PC-9 (cell line): ENCODE data around the gene FFAR3. TPM values are rescaled to one million over a fixed set of nuclear protein-coding genes. Genes with fewer than 3 reads are reported as not detected.

Source experiments
- BruUV-seq: library from RNA; stranded (reverse); fragments of 400-500 nt; replicated peaks from 2 replicates; lab custom pipeline; 2021; lab: Mats Ljungman, UMichigan
- CTCF ChIA-PET: fragments of 300-600 bp; sonication (Branson Sonifier 250); formaldehyde crosslinking; loops from one replicate; lab custom pipeline; 2022; ENCODE audit warnings: antibody characterized with exemption; lab: Charles Lee
- POLR2A ChIA-PET: fragments of 300-600 bp; sonication (Branson Sonifier 250); formaldehyde crosslinking; loops from one replicate; lab custom pipeline; 2022; ENCODE audit warnings: antibody characterized with exemption; ENCODE audit not compliant: unreplicated experiment; lab: Charles Lee
- DNase-seq, 2 experiments: peaks; one replicate each; pipeline versions ENCODE4 v3.0.0 to v3.0.0-alpha.2; 2015 to 2022; ENCODE audit warnings: mixed read lengths in 1 of 2
- H2AFZ ChIP-seq: fragments of 200-600 bp; sonication (generic); 2 replicates; pipeline ENCODE4 v1.8.1; 2017; ENCODE audit warnings: antibody characterized with exemption
- H3F3A ChIP-seq: fragments of 200-600 bp; sonication (generic); 2 replicates; pipeline ENCODE4 v1.8.1; 2017; ENCODE audit warnings: antibody characterized with exemption, mild to moderate bottlenecking, low read depth; ENCODE audit not compliant: insufficient read depth
- H3K27ac ChIP-seq: fragments of 200-600 bp; sonication (generic); 2 replicates; pipeline ENCODE4 v1.6.1; 2016; ENCODE audit warnings: mixed run types
- H3K27me3 ChIP-seq: fragments of 200-600 bp; sonication (generic); 2 replicates; pipeline ENCODE4 v1.6.1; 2016; ENCODE audit warnings: low read depth, mixed run types; ENCODE audit not compliant: insufficient read depth
- H3K36me3 ChIP-seq: fragments of 200-600 bp; sonication (generic); 2 replicates; pipeline ENCODE4 v1.6.1; 2016; ENCODE audit warnings: low read depth, mixed run types
- H3K4me1 ChIP-seq: fragments of 200-600 bp; sonication (generic); replicated peaks from 2 replicates; pipeline ENCODE4 v1.6.1; 2016; ENCODE audit warnings: mixed run types; ENCODE audit not compliant: insufficient read depth
- H3K4me2 ChIP-seq: fragments of 200-600 bp; sonication (generic); 2 replicates; pipeline ENCODE4 v1.6.1; 2017; ENCODE audit warnings: mixed run types
- H3K4me3 ChIP-seq: fragments of 200-600 bp; sonication (generic); 2 replicates; pipeline ENCODE4 v1.6.1; 2016; ENCODE audit warnings: mixed run types
- H3K79me2 ChIP-seq: fragments of 200-600 bp; sonication (generic); 2 replicates; pipeline ENCODE4 v1.6.1; 2017; ENCODE audit warnings: low read depth, mixed run types
- H3K9me2 ChIP-seq: fragments of 200-600 bp; sonication (generic); 2 replicates; pipeline ENCODE4 v1.8.1; 2017; ENCODE audit warnings: mild to moderate bottlenecking; ENCODE audit not compliant: insufficient read depth
- H3K9me3 ChIP-seq: fragments of 200-600 bp; sonication (generic); 2 replicates; pipeline ENCODE4 v1.8.1; 2016; ENCODE audit warnings: low read depth; ENCODE audit not compliant: insufficient read depth
- H4K20me1 ChIP-seq: fragments of 200-600 bp; sonication (generic); 2 replicates; pipeline ENCODE4 v1.8.1; 2017; ENCODE audit not compliant: insufficient read depth
- EZH2 ChIP-seq: fragments of 200-600 bp; sonication (generic); IDR thresholded peaks from 2 replicates; pipeline ENCODE4 v1.8.0; 2017; ENCODE audit warnings: antibody characterized with exemption, low read depth
- intact Hi-C: fragments of 100-400 bp; cut with micrococcal nuclease; formaldehyde crosslinking; loops from one replicate; pipeline ENCODE4 v1.10.0; 2022; ENCODE audit not compliant: unreplicated experiment
- total RNA-seq: library from RNA; stranded (reverse); gene quantifications from 2 replicates; pipeline ENCODE4 v1.2.3, GENCODE V29; 2021
- TF ChIP-seq, protein P1 (sequence below): fragments of 200-600 bp; sonication (generic); conservative IDR thresholded peaks from 2 replicates; pipeline ENCODE4 v1.6.1; 2017; ENCODE audit warnings: mixed run types, antibody characterized with exemption, mild to moderate bottlenecking, moderate library complexity

FFAR3 gene
- total RNA-seq, 1 experiment from 2014 or later = not detected

GRCh38 chr19:35349614-35350521 is 8.4 kb upstream of the FFAR3 start:
- H3K4me3 ChIP-seq = no peak overlapping the region
- POLR2A ChIA-PET = no interaction called here
- H3K27me3 ChIP-seq = no peaks in the 10 kb centered on the region
- H3K4me1 ChIP-seq = no peaks in the 10 kb centered on the region
- H3F3A ChIP-seq = peaks cover 3% of the 10 kb centered on the region; the same call in 1 of the 2 replicates
- H3K36me3 ChIP-seq = no peaks in the 10 kb centered on the region
- no peaks in the 10 kb centered on the region for H4K20me1 ChIP-seq
- no peak overlapping the region for H3K4me2 ChIP-seq
- intact Hi-C loops = loop anchor here (10.0 kb wide), 1 partner anchor 205 kb away; the partner anchor contains the start of gene FXYD7
- H3K27ac ChIP-seq = no peak overlapping the region
- H3K9me3 ChIP-seq = no peaks in the 10 kb centered on the region
- TF ChIP-seq, protein P1, sequence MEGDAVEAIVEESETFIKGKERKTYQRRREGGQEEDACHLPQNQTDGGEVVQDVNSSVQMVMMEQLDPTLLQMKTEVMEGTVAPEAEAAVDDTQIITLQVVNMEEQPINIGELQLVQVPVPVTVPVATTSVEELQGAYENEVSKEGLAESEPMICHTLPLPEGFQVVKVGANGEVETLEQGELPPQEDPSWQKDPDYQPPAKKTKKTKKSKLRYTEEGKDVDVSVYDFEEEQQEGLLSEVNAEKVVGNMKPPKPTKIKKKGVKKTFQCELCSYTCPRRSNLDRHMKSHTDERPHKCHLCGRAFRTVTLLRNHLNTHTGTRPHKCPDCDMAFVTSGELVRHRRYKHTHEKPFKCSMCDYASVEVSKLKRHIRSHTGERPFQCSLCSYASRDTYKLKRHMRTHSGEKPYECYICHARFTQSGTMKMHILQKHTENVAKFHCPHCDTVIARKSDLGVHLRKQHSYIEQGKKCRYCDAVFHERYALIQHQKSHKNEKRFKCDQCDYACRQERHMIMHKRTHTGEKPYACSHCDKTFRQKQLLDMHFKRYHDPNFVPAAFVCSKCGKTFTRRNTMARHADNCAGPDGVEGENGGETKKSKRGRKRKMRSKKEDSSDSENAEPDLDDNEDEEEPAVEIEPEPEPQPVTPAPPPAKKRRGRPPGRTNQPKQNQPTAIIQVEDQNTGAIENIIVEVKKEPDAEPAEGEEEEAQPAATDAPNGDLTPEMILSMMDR = no peak
- no peak for TF ChIP-seq EZH2
- no peak for DNase-seq
- no peaks in the 10 kb centered on the region for H3K9me2 ChIP-seq
- H2AFZ ChIP-seq = no peak overlapping the region
- CTCF ChIA-PET = interaction anchor here (0.7 kb wide), 1 partner anchor 36 kb away, joined by 12 read pairs; no protein-coding TSS in a partner anchor
- BruUV-seq = no TSS peak
- no peaks in the 10 kb centered on the region for H3K79me2 ChIP-seq

DNA sequence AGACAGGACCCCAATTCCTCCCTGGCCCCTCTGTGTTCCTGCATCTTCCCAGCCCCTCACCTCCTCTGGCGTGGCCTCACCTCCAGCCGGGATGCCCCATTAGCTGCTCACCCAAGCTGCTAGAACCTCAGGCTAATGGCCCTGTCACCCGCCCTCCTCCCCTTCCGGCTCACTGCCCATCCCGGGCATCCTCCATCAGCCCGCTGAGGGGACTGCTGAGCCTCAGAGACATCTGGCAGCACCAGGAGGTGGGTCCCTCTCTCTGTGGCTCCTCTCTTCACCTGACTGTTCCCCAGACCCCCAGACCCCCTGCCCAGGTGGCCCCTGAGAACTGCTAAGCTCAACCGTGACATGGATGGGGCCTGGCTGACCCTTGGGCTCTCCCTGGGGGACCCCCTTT is 7.7 kb upstream of the FFAR3 start:
- CTCF ChIA-PET = interaction anchor here (0.7 kb wide), 1 partner anchor 37 kb away, joined by 12 read pairs; no protein-coding TSS in a partner anchor
- no peaks in the 10 kb centered on the region for H3K27me3 ChIP-seq

More for the DNA sequence above, 7.7 kb upstream of the FFAR3 start:
- Histone ChIP-seq H3K4me2 (no peak overlapping the region), H3F3A (peaks cover 3% of the 10 kb centered on the region; the same call in 1 of the 2 replicates), H4K20me1 (no peaks in the 10 kb centered on the region), H3K9me2 (no peaks in the 10 kb centered on the region), H3K79me2 (no peaks in the 10 kb centered on the region), H3K27ac (no peak overlapping the region), H2AFZ (no peak overlapping the region), H3K4me1 (no peaks in the 10 kb centered on the region), H3K36me3 (no peaks in the 10 kb centered on the region), H3K4me3 (no peak overlapping the region), H3K9me3 (no peaks in the 10 kb centered on the region)
- intact Hi-C loops = loop anchor here (10.0 kb wide), 1 partner anchor 206 kb away; the partner anchor contains the start of gene FXYD7
- POLR2A ChIA-PET = no interaction called here
- BruUV-seq = no TSS peak
- DNase-seq = no peak
- TF ChIP-seq EZH2 = no peak
- TF ChIP-seq, protein P1 = no peak
